Panc1 (cell line): ENCODE results near the gene JUN. TPM values are rescaled to one million over a fixed set of nuclear protein-coding genes. Genes with fewer than 3 reads are reported as not detected.

Source experiments
- ATAC-seq: fragments of 200-7000 bp; cut with Tn5 transposase; 2 replicates; pipeline ENCODE4 v1.9.1; 2020; ENCODE audit warnings: mild to moderate bottlenecking, moderate library complexity
- BruUV-seq: library from RNA; stranded (reverse); fragments of 400-500 nt; replicated peaks from 2 replicates; lab custom pipeline; 2021; lab: Mats Ljungman, UMichigan
- CTCF ChIA-PET: fragments of 300-600 bp; sonication (Branson Sonifier 250); formaldehyde crosslinking; loops from one replicate; lab custom pipeline; 2022; ENCODE audit warnings: antibody characterized with exemption; lab: Charles Lee
- POLR2A ChIA-PET: fragments of 300-600 bp; sonication (Branson Sonifier 250); formaldehyde crosslinking; loops from one replicate; lab custom pipeline; 2022; ENCODE audit warnings: antibody characterized with exemption; lab: Charles Lee
- DNase-seq: peaks from one replicate; pipeline ENCODE4 v3.0.0-alpha.2; 2010; ENCODE audit warnings: low read depth, low spot score
- H3K27ac ChIP-seq: 2 replicates; pipeline ENCODE4 v1.5.1; 2011; ENCODE audit warnings: mild to moderate bottlenecking, low read length, inconsistent platforms
- H3K27me3 ChIP-seq: fragments of 200-500 bp; sonication (Bioruptor generic); 2 replicates; pipeline ENCODE4 v1.6.0; 2014; ENCODE audit warnings: low read length, inconsistent platforms; ENCODE audit not compliant: control insufficient read depth, insufficient read depth
- H3K36me3 ChIP-seq: fragments of 200-500 bp; sonication (Bioruptor generic); 2 replicates; pipeline ENCODE4 v1.5.1; 2014; ENCODE audit warnings: inconsistent platforms, mild to moderate bottlenecking, low read length, moderate library complexity; ENCODE audit not compliant: control insufficient read depth, insufficient read depth
- H3K4me1 ChIP-seq: 2 replicates; pipeline ENCODE4 v1.5.1; 2011; ENCODE audit warnings: inconsistent platforms, mild to moderate bottlenecking, low read length, moderate library complexity; ENCODE audit not compliant: control insufficient read depth, insufficient read depth
- H3K4me3 ChIP-seq, 2 experiments: 2 replicates each; pipeline ENCODE4 v1.5.1; 2011 to 2012; ENCODE audit warnings: low read depth in 2 of 2, low read length in 2 of 2, mild to moderate bottlenecking in 2 of 2, inconsistent platforms in 1 of 2, moderate library complexity in 1 of 2
- H3K9me3 ChIP-seq: fragments of 200-500 bp; sonication (Bioruptor generic); 2 replicates; pipeline ENCODE4 v1.5.1; 2014; ENCODE audit warnings: low read depth, mild to moderate bottlenecking, inconsistent platforms, low read length, moderate library complexity; ENCODE audit not compliant: control insufficient read depth, insufficient read depth
- CTCF ChIP-seq: fragments of 450-650 bp; IDR thresholded peaks from 2 replicates; pipeline ENCODE4 v1.5.1; 2017; ENCODE audit warnings: mild to moderate bottlenecking
- POLR2AphosphoS5 ChIP-seq: IDR thresholded peaks from 2 replicates; pipeline ENCODE4 v1.6.1; 2012; ENCODE audit warnings: mild to moderate bottlenecking, low read depth, low read length, moderate library complexity
- REST ChIP-seq, 2 experiments: IDR thresholded peaks; 2 replicates each; pipeline ENCODE4 v1.6.1; 2011 to 2012; ENCODE audit warnings: low read depth in 2 of 2, control low read depth in 1 of 2, low read length in 1 of 2, mild to moderate bottlenecking in 1 of 2, moderate library complexity in 1 of 2; ENCODE audit not compliant: insufficient read depth in 1 of 2
- SIN3A ChIP-seq: IDR thresholded peaks from 2 replicates; pipeline ENCODE4 v1.6.1; 2012; ENCODE audit warnings: low read depth, mild to moderate bottlenecking, low read length, moderate library complexity, borderline replicate concordance; ENCODE audit not compliant: insufficient read depth
- TCF7L2 ChIP-seq: IDR thresholded peaks from 2 replicates; pipeline ENCODE4 v1.6.1; 2011; ENCODE audit warnings: mild to moderate bottlenecking, low read depth, low read length, inconsistent platforms
- in situ Hi-C: cut with HindIII; loops from 2 replicates; pipeline ENCODE4 v1.10.0; 2016; ENCODE audit warnings: low sequenced_read_pairs, low pct_unique_long_range_greater_than_20kb
- intact Hi-C: fragments of 100-400 bp; cut with micrococcal nuclease; formaldehyde crosslinking; loops from one replicate; pipeline ENCODE4 v1.10.0; 2022; ENCODE audit not compliant: unreplicated experiment
- total RNA-seq: library from RNA; stranded (reverse); gene quantifications from one replicate; pipeline ENCODE4 v1.2.1, GENCODE V29; 2021; ENCODE audit not compliant: unreplicated experiment

The JUN gene
- total RNA-seq, 1 experiment from 2014 or later: 70.0 TPM

DNA sequence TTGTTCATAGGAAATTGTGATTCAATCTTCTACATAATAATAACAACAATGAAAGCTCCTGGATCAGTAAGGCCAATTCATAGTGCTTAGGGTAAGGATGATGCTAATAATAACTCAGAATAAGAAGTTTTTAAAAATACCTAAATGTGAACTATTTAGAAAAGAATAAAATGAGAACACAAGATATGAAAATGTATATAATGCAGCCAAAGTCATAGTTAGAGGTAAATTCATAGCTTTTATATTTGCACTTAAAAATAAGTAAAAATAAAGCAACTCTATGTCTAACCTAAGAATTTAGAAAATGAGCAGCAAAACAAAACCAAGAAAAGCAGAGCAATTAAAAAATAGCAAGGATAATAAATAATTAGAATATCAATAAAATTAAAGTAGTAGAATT lies 43.5 kb upstream of the JUN start:
- BruUV-seq: no TSS peak

GRCh38 chr1:58824753-58825389 lies 41.0 kb upstream of the JUN start:
- DNase-seq (no peak), ATAC-seq (no peak)
- intact Hi-C loops (no loop called here), in situ Hi-C loops (no loop called here)
- Histone ChIP-seq H3K9me3 (peaks cover 26% of the 10 kb centered on the region; the same call in 1 of the 2 replicates), H3K27me3 (no peaks in the 10 kb centered on the region), H3K4me3 (no peak overlapping the region), H3K27ac (no peak overlapping the region), H3K36me3 (no peaks in the 10 kb centered on the region), H3K4me1 (peaks cover 8% of the 10 kb centered on the region; the same call in 1 of the 2 replicates)
- POLR2A ChIA-PET: no interaction called here
- BruUV-seq: no TSS peak
- CTCF ChIA-PET: no interaction called here
- no peak for TF ChIP-seq REST (IDR thresholded peaks at IDR 0.05; ENCODE audit: insufficient read depth in 1 of 2, low read depth in 2 of 2, low read length in 1 of 2)
- no peak for TF ChIP-seq POLR2AphosphoS5
- TF ChIP-seq CTCF: no peak
- TF ChIP-seq TCF7L2: no peak
- TF ChIP-seq SIN3A: no peak

More for the DNA sequence above, 43.5 kb upstream of the JUN start:
- CTCF ChIA-PET: no interaction called here
- no peaks in the 10 kb centered on the region for H3K36me3 ChIP-seq
- no peak overlapping the region for H3K27ac ChIP-seq
- peaks cover 8% of the 10 kb centered on the region; the same call in 1 of the 2 replicates for H3K4me1 ChIP-seq
- H3K9me3 ChIP-seq: peaks cover 26% of the 10 kb centered on the region; the same call in 1 of the 2 replicates
- POLR2A ChIA-PET: no interaction called here
- no peaks in the 10 kb centered on the region for H3K27me3 ChIP-seq
- TF ChIP-seq SIN3A (no peak), REST (IDR thresholded peaks at IDR 0.05; ENCODE audit: insufficient read depth in 1 of 2, low read depth in 2 of 2, low read length in 1 of 2) (no peak), POLR2AphosphoS5 (no peak), CTCF (no peak), TCF7L2 (no peak)
- no peak overlapping the region for H3K4me3 ChIP-seq
- intact Hi-C loops: no loop called here
- ATAC-seq (no peak), DNase-seq (no peak)
- in situ Hi-C loops: no loop called here
